ENCODE data around the gene SERPING1.

DNA sequence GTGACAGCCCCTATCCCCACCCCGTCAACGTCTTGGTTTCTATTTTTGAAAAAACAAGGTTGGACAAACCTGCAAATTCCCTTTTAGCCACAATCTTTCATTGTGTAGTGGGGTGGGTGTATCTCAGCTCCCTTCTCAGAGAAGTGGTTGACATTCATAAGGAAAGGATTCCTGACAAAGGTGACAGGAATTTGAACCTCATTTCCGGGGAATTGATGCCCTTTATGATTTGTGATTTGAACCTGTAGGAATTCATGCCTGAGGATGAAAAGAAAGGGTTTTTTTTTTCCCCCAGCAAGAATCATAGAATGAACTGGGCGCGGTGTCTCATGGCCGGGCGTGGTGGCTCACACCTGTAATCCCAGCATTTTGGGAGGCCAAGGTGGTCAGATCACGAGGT is 37.8 kb downstream of the SERPING1 start:
- TF ChIP-seq SUZ12 (IDR thresholded peaks at IDR 0.05): no peak
- no peak for TF ChIP-seq ZNF384 (IDR thresholded peaks at IDR 0.05)
- no peak for TF ChIP-seq FOXK2 (IDR thresholded peaks at IDR 0.05)
- no peak for TF ChIP-seq ELF4 (IDR thresholded peaks at IDR 0.05)
- no peak for TF ChIP-seq FOXA1 (IDR thresholded peaks at IDR 0.05)
- TF ChIP-seq L3MBTL2 (conservative IDR thresholded peaks at IDR 0.05): no peak
- no peak for TF ChIP-seq ARNT (IDR thresholded peaks at IDR 0.05)
- no peak for TF ChIP-seq SP1 (IDR thresholded peaks at IDR 0.05)
- TF ChIP-seq TARDBP (IDR thresholded peaks at IDR 0.05): no peak

Data from HEK293T (cell line).